ENCODE results near the gene AGXT2.
A peak's percentile ranks its signal among the peaks of the same experiment; 100 is the strongest.
"Not testable (repeated sequence)": the region's sequence is repeated elsewhere in the genome, so short reads cannot be mapped to it uniquely, and the experiment has no call there.

The AGXT2 gene

DNA sequence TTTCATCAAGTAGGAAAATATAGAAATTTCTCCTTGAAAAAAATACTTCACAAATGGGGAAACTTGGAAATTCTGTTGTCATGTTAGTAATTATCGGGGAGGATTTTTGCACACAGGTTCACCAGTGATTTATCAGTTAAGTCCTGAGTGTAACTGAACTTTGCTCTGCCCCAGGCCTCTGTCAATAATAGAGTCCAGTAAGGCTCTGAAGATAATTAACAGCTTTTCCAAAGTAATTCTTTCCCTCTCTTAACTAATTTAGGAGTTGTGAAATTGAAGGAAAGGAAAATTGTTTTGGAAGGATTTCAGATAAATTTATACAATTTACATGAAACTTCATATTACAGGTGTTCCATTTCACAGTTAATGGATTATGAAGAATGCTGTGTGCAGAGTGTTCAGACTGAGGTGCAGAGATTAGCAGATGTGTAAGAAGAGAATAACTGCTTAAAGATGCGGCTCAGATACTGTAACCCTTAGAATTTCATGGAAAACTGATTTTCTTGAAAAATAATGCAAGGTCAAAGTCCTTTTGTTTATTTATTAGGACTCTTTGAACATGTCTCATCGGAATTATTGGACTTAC, 2.9 kb upstream of the AGXT2 start:
- DNase-seq = no peak

DNA sequence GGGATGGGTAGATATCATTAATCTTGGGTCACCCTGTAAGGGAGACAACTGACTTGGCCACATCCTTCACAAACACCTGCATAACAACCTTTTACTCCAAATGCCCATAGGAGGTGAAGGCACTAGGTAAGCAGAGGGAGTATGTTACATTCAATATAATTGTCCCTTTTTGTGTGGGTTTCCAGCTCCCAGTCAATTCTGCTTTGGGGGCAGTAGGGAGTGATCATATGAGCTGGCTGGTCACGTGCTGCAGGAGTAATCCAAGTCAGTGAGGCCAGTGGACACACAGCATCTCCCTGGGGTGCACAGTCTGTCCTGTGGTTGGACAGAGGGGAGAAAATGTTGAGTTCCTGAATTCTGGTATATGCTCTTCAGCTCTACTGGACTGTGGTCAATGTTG, 1.2 kb upstream of the AGXT2 start:
- DNase-seq = no peak

GRCh38 chr5:35046774-35047173, 975 bp downstream of the AGXT2 start:
- no peak for DNase-seq

- DNase-seq = no peak
Measured at GRCh38 chr5:35045280-35045679, 2.5 kb downstream of the AGXT2 start.

- no peak for DNase-seq
Measured at GRCh38 chr5:35044649-35045048, 3.1 kb downstream of the AGXT2 start.

GRCh38 chr5:35042781-35043180, 5.0 kb downstream of the AGXT2 start:
- no peak for DNase-seq

GRCh38 chr5:35041261-35041660, 6.5 kb downstream of the AGXT2 start:
- peak; percentile 42 for DNase-seq

GRCh38 chr5:35038891-35039290, 8.9 kb downstream of the AGXT2 start:
- DNase-seq = no peak

DNA sequence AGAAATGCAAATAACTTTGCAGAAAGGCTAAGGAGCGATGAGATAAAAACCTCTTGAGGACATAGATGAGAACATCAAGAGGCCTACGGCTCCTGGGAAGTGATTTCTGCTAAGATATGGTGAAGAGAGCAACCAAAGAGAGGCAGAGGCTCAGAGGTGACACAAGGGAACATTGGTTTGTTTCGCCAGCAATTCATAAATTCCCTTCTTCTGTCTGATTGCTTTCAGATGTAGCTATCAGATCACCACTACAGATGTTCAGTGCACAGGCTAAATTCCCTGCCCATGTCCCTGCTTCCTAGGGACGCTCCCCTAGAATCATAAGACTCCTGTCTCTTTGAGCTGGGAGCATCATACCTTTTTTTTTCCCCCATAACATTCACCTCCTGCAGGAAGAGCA, 11.2 kb downstream of the AGXT2 start:
- no peak for DNase-seq

DNA sequence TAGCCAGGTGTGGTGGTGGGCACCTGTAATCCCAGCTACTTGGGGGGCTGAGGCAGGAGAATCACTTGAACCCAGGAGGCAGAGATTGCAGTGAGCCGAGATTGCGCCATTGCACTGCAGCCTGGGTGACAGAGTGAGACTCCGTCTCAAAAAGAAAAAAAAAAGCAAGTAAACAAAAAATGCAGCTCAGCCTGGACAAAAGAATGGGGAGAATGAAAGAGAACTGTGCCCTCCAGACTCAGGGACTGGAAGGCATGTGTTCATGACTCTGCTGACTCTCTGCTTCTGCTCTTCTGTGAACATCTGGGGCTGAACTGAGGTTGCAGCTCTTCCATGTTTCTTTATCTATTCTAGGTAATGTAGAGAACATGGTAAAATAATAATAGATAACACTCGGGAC, 11.8 kb downstream of the AGXT2 start:
- DNase-seq = not testable (repeated sequence)

DNA sequence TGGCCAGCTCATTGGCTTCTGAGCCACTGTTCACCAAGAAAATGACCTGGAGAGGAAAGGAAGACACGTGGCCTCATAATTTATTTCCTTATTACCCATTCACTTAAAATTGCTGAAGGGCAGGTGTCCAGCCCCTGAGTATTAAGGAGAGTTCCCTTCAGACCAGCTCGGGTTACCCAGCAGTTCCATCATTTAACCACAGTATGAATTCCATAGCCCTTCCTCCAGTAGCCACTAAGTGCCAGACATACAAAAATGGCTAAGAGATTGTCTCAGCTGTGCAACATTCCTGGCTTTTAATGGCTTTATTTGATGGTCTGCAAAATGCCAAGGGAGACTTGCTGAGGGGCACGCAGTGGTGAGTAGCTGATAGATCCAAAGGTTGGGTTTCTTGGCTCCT, 12.5 kb downstream of the AGXT2 start:
- no peak for DNase-seq

DNA sequence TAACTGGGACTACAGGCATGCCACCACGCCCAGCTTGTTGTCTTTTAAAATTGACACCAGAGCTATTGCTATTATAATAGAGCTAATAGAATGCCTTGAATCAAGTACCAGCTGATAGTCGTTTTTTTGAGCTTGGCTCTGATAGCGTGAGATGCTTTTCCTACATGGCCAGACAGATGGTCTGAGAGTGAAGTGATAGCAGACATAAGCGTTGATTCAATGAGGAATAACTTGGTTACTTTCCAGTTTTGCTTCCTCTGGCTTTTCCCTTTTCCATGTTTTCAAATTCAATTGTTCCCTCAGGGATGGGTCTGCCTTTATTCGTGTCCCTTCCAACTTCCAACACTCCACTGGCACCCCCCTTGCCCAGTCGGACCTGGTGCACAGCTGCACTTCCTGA, 15.4 kb downstream of the AGXT2 start:
- no peak for DNase-seq

DNA sequence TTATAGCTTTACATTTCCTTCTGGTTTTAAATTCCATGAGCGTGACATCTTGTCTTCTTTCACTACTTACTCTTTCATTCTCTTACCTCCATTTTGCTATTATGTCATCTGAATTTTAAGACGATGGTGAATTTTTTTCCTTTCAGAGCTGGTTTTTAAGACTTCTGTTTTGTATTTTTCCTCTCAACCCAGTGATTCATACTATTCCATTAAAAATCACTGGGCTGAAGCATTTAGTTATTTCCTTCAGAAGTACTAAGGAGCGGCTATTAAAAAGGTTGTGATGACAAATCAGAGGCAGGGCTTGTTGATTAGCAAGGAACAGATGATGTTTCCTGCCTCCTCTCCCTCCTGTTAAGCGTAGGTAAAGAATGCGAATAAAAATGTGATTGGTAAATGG, 16.5 kb downstream of the AGXT2 start:
- no peak for DNase-seq

DNA sequence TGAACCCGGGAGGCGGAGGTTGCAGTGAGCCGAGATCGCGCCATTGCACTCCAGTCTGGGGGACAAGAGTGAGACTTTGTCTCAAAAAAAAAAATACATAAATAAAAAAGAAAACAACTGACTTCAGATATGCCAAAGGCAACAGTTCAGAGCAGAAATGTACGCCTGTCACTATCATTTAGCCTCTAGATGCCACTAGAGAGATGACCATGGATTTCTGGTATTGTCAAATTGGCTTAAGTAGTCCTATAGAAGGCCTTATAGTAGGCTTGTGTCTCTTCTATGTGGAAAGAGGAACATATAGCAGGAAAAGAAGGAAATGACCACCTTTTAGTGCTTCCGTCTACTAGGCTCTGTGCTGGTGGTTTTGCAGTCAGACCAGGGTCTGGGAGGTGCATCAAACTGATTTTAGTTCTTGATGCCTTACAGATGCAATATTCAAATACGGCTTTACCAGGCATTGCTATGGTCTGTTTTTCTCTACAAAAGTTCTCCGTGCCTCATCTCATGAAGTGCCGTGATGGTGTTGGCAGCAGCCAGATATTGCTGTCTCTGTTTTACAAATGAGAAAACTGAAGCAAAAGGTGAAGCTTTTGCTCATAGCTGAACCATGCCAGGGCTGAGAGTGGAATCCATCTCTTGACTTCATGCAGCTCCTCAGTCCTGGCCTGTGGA, 17.2 kb downstream of the AGXT2 start:
- DNase-seq = no peak

DNA sequence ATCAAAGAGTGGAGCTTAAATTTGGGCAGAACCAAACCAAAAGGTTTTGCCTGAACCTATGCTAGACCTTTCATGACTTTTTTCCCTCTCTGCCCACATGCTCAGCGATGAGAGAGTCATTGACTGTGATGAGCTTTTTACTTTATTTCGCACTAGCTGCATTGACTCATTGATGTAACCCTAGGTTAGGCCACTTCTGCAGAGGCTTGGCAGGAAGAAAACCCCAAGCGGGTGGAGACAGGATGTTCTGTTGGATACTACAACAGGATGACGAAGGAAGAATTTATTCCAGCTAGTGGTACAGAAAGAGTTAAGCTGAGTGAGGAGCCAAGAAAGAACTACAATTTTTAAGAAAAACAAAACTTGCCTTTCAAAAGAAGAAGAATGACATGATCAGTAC, 18.4 kb downstream of the AGXT2 start:
- no peak for DNase-seq

GRCh38 chr5:35026941-35027340, 20.8 kb downstream of the AGXT2 start:
- no peak for DNase-seq

DNA sequence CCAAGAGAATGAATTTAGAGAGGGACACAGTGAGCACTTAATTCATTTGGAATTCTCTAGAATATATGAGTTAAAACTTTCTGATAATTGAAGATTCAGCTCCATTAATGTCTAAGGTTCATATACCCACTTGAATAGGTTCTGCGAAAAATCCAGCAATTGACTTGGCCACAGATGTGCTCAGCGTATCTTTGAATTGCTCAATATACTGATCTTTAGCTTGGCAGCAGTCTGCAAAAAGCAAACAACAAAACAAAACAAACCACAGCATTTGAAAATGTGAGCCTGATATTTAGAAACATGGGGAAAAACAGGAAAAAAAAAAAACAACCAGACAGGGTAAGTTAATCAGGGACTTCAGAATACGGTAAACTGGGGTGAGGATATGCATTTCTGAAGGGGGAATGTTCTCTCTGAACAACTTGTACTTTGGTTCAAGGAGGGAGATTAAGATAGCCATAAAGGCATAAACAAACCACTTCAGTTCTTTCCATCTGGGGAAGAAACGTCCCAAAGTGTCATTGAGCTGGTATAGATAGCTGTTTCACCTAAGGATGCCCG, 21.4 kb downstream of the AGXT2 start:
- DNase-seq = no peak

DNA sequence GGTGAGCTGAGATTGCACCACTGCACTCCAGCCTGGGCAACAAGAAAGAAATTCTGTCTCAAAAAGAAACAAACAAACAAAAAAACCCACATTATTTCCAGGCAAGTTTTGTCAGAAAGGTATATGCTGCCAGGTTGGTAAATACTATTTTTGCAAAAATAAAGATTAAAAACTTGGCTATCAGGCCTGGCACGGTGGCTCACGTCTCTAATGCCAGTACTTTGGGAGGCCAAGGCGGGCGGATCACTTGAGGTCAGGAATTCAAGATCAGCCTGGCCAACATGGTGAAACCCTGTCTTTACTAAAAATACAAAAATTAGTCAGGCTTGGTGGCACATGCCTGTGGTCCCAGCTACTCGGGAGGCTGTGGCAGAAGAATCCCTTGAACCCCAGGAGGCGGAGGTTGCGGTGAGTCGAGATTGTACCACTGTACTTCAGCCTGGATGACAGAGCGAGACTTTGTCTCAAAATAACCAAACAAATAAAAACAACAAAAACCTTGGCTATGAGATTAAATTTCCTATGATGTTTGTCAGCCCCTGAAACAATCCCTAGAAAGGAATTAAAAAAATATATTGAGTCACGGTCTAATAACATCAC, 22.7 kb downstream of the AGXT2 start:
- DNase-seq = no peak

- DNase-seq = no peak
Measured at GRCh38 chr5:35023391-35024178, 24.2 kb downstream of the AGXT2 start.

DNA sequence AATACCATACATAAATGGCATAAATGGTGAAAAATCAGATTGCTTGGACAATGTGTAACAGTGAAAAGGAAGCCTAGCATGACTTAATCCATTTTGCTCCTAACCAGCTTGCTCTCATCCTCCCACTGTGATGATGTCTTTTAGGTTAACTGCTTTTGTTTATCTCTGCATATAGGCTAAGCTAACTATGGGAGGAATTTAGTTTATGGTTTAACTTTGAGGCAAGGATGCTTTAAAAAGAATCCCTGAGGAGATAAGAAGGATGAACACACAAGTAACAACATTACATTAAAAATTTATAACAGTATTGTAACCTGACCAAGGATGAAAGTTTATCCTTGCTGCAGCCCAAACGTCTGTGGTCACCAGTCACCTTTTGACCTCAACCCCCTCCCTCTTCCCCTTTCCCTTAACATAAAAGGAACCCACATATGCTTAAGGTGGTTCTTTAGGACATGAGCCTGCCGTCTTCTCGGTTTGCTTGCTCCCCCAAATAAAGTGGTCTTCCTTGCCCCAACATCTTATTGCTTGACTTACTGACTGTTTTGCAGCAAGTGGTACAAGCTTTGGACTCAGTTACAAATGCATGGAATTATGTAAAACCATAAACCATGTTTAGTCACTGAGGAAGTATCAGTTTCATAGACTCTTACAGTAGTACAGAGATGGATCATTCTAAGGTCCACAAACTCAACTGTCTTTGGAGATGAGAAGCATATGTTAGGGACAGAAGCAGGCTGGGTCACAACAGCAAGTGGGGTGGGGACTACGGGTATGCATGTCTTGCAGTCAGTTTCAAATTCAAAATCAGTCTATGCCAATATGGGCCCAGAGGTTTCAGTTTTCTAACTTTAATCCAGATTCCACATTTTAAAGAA, 31.3 kb downstream of the AGXT2 start:
- DNase-seq = no peak

DNA sequence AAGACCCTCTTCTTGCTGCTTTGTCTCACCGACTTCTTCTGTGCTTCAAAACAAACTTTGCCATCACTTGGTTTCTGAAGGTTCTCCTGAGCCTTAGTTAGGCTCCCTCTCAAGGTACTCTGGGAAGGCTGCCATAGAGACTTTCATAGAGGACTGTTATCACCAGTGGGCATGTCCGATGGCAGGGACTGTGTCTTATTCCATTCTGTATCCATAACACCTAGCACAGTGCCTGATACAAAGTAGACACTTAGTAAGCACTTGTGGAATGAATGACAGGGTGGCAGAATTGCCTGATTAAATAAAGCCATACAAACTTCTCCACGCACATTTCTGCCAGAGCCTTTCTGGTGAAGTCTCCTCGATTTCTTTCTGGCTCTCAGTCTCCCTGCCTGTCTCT, 32.7 kb downstream of the AGXT2 start:
- no peak for DNase-seq

DNA sequence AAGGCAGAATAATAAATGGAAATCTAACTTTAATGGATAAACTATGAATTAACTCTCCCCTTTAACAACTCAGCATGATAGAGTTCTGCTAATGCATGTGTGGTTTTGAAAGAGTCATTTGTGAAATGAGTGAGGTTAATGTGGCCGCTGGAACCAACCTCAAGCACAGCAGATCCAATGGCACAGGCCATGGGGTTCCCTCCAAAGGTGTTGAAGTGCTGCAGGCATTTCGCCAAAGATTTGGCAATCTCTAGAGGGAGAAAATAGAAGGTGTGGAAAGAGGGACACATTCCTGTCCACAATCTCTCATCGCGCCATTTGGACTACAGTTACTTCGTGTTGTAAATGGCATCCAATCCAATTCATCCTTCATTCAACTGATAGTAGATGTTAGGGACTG, 35.0 kb downstream of the AGXT2 start:
- DNase-seq = no peak

DNA sequence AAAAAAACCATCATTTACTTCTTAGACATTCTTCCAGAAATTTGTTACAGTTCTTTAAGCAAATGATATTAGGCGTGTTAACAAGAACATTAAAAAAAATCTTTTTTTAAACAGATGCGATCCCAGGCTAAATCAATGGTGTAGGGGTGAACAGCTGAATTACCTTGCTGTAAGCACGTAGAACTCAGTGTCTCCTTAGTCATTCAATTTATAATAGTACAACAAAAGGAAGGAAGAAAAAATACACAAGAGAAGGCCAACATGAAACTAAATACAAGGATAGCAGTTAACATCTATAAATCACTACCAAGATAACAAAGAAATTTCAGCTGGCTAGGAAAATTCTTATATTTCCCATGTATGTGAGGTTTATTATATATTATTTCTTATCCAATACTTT, 35.4 kb downstream of the AGXT2 start:
- DNase-seq = no peak
